ENCODE measurements around the gene MRPL43. TPM values are rescaled to one million over a fixed set of nuclear protein-coding genes. Genes with fewer than 3 reads are reported as not detected.

Gene MRPL43
- total and polyA plus RNA-seq, 9 of the 15 experiments (the other 6 are each of a cell fraction or from before 2014, with no cell fraction given), result 15.1 to 63.7 (median 37.2) TPM

DNA sequence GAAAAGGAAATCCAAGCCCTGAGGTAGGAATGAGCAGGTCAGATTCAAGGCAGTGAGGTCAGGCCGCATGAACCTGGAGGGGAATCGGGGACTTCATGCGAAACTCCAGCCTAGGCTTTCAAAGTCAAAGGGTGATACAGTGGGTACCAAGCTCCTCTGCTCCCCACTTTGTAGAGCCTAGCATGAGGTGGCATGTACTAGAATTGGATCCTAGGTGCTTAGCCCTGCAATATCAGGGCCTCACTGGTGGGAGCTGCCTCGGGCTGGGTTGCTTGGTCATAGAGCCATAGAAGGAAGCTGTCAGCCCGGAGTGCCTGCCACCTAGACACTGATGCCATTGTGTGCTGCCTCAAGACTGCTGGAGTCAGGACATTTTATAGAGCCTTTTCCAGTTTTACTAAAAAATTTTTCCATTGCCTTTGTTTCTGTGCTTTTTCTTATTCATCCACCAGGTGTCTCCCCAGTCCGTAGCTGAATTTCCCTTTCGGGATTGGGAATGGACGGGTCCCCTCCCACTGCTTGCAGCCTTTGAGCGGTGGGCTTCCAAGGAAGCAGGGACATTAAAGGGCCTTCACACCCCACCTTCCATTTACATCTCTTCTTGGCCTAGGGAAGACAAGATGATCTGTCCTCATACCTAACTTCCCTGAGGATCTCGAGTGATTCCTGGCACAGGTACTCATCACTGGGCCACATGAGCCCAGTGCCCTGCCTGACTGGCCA, 6.8 kb upstream of the MRPL43 start (continued):
- TF ChIP-seq ZNF318 (IDR thresholded peaks at IDR 0.05; ENCODE audit: borderline replicate concordance in 1 of 2, low read depth in 1 of 2) (no peak), CHD7 (IDR thresholded peaks at IDR 0.05; ENCODE audit: low read depth, low read length) (no peak), RBFOX2 (IDR thresholded peaks at IDR 0.05; ENCODE audit: low read depth, low read length) (0 out of 2 replicates have a peak, but pooled peaks have one; percentile 24), ZNF668 (CRISPR knock-in tag; IDR thresholded peaks at IDR 0.05) (no peak), RAD21 (CRISPR knock-in tag; conservative IDR thresholded peaks at IDR 0.05 in 1 of 2, IDR thresholded peaks at IDR 0.05 in 1 of 2) (peak; percentile 59 to 65), BDP1 (IDR thresholded peaks at IDR 0.05; ENCODE audit: insufficient read depth, insufficient read length) (no peak)
